A549 treated with DMSO at 1 μM for 4 hours (cell line): Measurements from ENCODE around the gene C3orf80. TPM values are rescaled to one million over a fixed set of nuclear protein-coding genes. Genes with fewer than 3 reads are reported as not detected.

Experiments used
- total RNA-seq: library from RNA; stranded (reverse); fragments of 200-300 nt; extraction: Qiagen RNA extraction; gene quantifications from 5 replicates; pipeline ENCODE4 v1.2.3, GENCODE V29; 2022; ENCODE audit warnings: low read depth

Gene C3orf80
- total RNA-seq = 1.8 to 2.7 TPM (median 1.9 TPM) in 5 replicates

GRCh38 chr3:160225176-160226025, at the start of gene C3orf80:
C3orf80 (plus strand) TSS chr3:160225422; CDS start chr3:160225636, 214 bp downstream.

Other genes starting within 250 kb of the C3orf80 start
- 0.49 to 1.4 TPM (median 0.83 TPM) in 5 replicates for gene IL12A, start 236.6 kb upstream of the C3orf80 start, total RNA-seq
- 11.3 to 18.0 TPM (median 13.9 TPM) in 5 replicates for gene IFT80, start 173.8 kb downstream of the C3orf80 start, total RNA-seq
- 84.7 to 118 TPM (median 105 TPM) in 5 replicates for gene SMC4, start 174.2 kb downstream of the C3orf80 start, total RNA-seq
- gene TRIM59, start 224.4 kb downstream of the C3orf80 start, total RNA-seq = 8.9 to 13.9 TPM (median 12.4 TPM) in 5 replicates